Sciatic nerve (tissue), 2 donors: ENCODE results near the gene RGCC. TPM values are rescaled to one million over a fixed set of nuclear protein-coding genes. Genes with fewer than 3 reads are reported as not detected.
"Not testable (repeated sequence)": the region's sequence is repeated elsewhere in the genome, so short reads cannot be mapped to it uniquely, and the experiment has no call there.

Source experiments
- ATAC-seq: fragments of 200-7000 bp; cut with Tn5 transposase; one replicate; pipeline ENCODE4 v1.9.1; 2020; ENCODE audit warnings: mild to moderate bottlenecking, moderate library complexity
- DNase-seq: peaks from one replicate; pipeline ENCODE4 v3.0.0-alpha.2; 2020; ENCODE audit warnings: low spot score
- intact Hi-C: fragments of 100-400 bp; cut with DNase I; formaldehyde crosslinking; loops from one replicate; pipeline ENCODE4 v1.14.2; 2022
- total RNA-seq: library from RNA; stranded (reverse); fragmentation: NEBNext Ultra II Directional; extraction: Animal tissue kit (Norgen Biotek cat#: 25700); gene quantifications from one replicate; pipeline ENCODE4 v1.2.1, GENCODE V29; 2021
- donor health status: DM: no; HTN: no; CAD: no.
- donor health status: DM: no; HTN: no; CAD: no.

The RGCC gene
- total RNA-seq, 1 donor from 2014 or later: 138 TPM

DNA sequence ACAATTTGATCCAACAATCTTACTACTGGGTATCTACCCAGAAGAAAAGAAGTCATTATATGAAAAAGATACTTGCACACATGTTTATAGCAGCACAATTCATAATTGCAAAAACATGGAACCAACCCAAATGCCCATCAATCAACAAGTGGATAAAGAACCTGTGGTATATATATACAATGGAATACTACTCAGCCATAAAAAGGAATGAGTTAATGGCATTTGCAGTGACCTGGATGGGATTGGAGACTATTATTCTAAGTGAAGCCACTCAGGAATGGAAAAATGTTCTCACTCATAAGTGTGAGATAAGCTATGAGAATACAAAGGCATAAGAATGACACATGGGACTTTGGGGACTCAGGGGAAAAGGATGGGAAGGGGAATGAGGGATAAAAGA is 47.3 kb downstream of the RGCC start:
- intact Hi-C loops: not testable (repeated sequence)

DNA sequence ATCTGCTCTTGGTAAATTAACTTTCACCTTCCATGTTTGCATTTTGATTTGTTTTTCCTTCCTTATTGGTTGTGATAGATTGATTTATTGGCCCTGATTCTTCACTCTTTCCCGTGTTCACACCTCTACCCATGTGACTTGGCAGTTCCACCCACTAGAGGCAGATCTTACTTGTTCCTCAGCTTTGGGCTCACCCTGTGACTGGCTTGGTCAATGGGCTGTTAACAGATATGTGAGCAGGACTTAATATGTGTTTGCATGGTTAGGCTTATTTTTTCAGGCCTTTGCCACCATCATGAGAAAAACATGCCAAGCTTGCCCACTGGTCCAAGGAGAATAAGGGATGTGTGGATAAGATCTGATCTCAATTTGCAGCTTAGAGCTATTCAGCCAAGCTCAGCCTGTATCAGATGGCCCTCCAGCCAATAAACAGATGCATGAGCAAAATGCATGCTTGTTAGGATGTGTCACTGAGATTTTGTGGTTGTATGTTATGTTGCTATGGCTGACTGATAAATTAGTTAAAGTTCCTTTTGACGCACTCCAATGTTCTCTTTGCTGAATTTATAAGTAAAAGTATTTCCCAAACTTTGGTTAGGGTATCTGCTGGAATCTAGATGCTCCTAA is 48.0 kb downstream of the RGCC start:
- intact Hi-C loops: no loop called here
- DNase-seq: no peak
- ATAC-seq: no peak

More for the DNA sequence above, 47.3 kb downstream of the RGCC start:
- DNase-seq, ATAC-seq: not testable (repeated sequence)

DNA sequence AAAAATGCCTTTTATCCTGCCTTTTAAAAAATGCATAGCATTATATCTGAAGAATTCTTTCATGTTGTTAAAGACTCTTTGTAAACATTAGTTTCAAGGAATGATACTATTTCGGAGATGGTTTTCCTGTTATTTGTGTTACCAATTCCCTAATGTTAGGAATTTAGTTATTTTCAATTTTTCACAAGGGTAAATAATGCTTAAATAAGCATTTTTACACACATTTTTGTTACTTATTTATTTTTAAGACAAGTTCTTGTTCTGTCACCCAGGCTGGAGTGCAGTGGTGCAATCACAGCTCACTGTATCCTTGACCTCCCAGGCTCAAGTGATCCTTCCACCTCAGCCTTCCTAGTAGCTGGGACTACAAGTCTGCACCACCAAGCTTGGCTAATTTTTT is 49.0 kb downstream of the RGCC start:
- intact Hi-C loops: no loop called here
- DNase-seq (no peak), ATAC-seq (no peak)

DNA sequence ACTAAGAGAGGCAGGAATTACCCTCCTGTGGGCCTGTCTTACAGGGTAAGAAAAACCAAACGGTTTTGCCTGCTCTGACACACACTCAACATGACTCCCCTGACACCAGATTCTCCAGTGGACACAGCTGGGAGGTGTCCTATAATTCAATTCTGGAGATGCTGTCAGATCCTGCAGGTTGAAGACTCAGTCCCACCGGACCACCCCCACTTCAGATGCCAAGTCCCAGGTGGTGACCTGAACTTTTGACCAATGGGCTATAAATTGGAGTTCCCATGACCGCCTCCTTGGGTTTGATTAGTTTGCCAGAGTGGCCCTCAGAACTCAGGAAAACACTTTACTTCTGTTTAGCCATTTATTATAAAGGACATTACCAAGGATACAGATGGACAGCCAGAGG is 52.6 kb downstream of the RGCC start:
- no peak for DNase-seq
- no peak for ATAC-seq
- intact Hi-C loops: no loop called here

DNA sequence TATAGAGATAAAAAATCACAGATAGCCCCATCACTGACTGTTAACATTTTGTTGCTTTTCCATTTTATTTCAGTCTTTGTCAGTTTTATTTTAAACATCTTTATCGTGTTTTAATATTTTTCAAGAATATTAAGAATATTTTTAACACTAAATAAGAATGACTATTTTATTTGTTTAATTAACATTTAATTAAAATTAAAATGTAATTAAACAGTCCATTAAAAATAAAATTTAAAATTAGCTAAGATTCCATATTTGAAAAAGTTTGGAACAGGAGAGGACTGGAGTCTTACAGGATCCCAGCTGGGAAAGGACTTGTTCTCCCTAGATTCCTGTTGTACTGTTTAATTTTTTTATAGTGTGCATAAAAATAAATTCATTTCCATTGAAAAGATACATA is 54.5 kb downstream of the RGCC start:
- intact Hi-C loops: no loop called here
- no peak for DNase-seq
- no peak for ATAC-seq

DNA sequence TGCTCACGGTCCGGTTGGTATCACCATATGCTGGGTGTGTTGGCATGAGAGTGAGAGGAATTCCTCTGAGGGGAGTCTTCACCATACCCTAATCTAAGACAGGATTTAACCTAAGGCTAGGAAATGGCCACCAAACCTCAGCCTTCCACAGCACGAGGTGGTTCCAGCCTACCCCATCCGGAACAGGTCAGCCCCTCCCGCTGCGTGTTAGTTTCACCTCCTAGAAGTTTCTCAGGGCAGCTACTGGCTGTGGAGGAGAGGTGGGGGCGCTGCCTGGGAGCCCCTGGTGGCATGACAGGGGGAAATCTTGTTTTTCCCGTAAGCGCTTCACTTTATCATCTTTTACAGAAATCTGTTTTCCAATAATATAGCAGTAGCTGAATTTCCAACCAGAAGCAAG is 55.1 kb downstream of the RGCC start:
- intact Hi-C loops: no loop called here
- ATAC-seq (no peak), DNase-seq (no peak)

DNA sequence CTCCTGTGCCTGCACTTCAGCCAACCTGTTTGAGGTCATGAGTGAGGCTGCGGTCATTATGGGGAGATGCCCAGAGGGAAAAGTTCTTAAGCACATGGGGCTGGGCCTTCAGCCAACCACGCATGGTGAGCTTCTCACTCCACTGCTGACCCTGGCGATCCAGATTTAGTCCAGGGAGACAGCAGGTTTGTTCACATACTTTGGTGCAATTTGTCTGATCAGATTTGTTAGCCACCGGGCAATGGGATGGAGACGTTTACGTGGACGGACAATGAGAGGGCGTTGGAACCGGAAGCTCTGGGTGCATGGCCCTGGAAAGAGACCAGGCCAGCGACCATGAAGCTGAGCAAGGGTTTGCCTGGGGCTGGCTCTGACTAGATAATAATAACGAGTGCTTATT is 56.2 kb downstream of the RGCC start:
- no peak for DNase-seq
- ATAC-seq: no peak
- intact Hi-C loops: no loop called here

DNA sequence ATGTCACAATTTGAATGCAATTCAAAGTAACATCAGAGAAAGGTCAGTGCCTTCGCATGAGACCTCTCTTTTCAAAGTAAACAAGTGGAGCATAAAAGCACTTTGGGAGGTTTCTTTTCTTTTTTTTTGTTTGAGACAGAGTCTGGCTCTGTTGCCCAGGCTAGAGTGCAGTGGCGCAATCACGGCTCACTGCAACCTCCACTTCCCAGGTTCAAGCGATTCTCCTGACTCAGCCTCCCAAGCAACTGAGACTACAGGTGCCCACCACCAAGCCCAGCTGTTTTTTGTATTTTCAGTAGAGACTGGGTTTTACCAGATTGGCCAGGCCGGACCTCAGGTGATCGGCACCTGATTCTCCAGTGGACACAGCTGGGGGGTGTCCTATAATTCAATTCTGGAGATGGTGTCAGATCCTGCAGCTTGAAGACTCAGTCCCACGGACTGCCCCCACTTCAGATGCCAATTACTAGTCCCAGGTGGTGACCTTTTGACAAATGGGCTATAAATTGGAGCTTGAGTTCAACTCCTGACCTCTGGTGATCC is 57.6 kb downstream of the RGCC start:
- ATAC-seq: no peak
- DNase-seq: no peak
- intact Hi-C loops: no loop called here

DNA sequence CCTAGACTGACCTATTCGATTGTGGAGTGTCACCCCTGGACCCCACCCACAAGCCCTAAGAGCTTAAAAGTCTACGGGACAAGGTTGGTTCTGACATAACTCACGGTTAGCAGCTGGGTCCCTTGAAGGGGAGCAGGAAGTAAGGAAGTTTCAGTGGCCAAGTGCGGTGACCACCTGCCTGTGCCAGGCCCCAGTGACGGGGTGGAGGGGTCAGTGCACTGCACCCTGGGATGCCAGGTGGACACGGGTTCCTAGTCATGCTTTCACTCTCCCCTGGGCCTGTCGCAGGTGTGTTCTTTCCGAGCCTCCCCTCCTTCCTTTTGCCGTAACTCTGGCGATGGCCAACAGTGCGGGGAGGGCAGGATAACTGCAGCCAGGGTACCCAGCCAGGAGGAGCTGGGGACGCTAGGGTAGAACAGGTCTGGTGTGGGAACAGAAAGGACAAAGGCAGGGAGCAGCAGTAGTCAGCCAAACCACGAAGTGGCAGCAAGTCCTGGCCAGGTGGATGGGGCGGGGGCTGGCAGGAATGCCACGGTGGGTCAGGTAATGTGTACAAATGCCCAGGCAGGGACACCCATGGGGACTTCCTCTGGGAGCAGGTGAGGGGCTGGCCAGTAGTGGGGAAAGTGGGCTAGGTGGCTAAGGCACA is 58.3 kb downstream of the RGCC start:
- ATAC-seq (no peak), DNase-seq (no peak)
- intact Hi-C loops: no loop called here

DNA sequence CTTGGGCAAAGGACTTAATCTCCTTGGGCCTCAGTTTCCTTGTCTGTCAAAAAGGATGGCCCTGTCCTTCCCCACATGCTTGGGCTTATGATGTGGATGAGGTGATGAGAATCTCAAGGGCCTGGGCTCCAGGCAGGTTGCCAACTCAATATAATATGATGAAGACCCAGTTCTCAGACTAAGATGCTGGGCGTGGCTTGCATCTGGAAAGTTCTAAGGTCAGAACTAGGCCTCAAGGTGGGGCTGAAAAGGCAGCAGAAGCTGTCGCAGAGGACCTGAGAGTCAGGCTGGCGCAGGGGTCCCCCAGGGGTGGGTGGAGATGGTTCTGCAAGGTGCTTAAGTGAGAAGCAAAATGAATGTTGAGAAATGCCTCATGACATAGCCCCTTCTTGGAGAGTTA is 58.8 kb downstream of the RGCC start:
- intact Hi-C loops: no loop called here
- no peak for DNase-seq
- ATAC-seq: no peak

DNA sequence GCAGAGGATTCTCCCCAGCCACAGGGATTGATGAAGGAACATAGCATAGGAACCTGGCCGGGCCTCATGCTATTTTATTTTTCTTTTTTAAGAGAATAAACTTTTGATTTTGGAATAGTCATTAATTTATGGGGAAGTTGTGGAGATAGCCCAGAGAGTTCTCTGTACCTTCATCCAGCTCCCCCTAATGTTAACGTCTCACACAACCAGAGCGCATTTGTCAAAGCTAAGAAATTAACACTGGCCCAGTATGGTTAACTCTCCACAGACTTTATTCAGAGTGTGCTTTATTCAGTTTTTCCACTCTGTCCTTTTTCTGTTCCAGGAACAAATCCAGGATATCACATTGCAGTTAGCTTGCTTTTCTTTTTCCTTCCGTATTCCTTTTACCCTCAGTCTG is 59.4 kb downstream of the RGCC start:
- DNase-seq: no peak
- intact Hi-C loops: no loop called here
- ATAC-seq: no peak

DNA sequence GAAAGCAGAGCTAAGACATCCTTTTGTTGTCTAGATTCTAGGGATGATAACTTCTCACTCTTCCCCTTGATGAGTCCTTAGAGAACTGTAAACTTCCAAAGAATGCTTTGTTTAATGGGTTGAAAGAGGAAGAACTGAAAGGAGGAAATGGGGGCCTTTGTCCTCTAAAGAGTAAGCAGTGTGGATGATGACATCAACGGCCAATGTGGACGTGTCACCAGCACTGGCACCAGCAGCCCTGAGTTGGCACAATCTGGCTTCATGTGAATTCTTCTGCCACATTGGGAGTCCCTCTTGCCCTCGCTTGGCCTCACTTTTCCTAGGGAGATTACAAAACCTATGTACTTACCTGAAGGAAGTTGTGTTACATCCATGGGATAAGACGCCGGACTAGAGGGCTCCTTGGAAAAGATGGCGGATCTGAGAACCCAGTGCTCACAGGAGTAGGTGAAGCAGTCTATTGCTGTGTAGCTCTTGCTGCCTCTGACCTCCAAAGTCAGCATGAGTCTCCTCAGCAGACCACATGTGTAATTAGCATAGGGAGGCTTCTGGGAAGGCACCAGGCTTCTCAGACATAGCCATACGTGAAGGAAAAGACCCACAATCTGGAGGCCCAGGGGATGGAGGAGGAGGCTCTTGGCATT is 62.8 kb downstream of the RGCC start:
- ATAC-seq: no peak
- intact Hi-C loops: no loop called here

More for the DNA sequence above, 62.8 kb downstream of the RGCC start:
- DNase-seq: no peak

Other genes starting within 250 kb of the RGCC start
- gene MTRF1, start 194.0 kb upstream of the RGCC start, total RNA-seq: 12.2 TPM
- gene NAA16, start 146.3 kb upstream of the RGCC start, total RNA-seq: 29.7 TPM